Ishikawa (cell line): ENCODE data around the gene IDH3B.

Source experiments
- CEBPB ChIP-seq: IDR thresholded peaks from 2 replicates; pipeline ENCODE4 v1.6.1; 2012
- EP300 ChIP-seq: IDR thresholded peaks from 2 replicates; pipeline ENCODE4 v1.6.1; 2012; ENCODE audit warnings: borderline replicate concordance
- MAX ChIP-seq: IDR thresholded peaks from 2 replicates; pipeline ENCODE4 v1.6.1; 2012
- REST ChIP-seq: IDR thresholded peaks from 2 replicates; pipeline ENCODE4 v1.6.1; 2012; ENCODE audit warnings: low read depth, mild to moderate bottlenecking

- no peak for TF ChIP-seq EP300
- no peak for TF ChIP-seq REST
- no peak for TF ChIP-seq MAX
- TF ChIP-seq CEBPB = no peak
These were observed 30.5 kb upstream of the IDH3B start for GRCh38 chr20:2694519-2694918.
